Urothelium cell line (cell line): ENCODE data around the gene NAE1.

Experiments used
- DNase-seq: peaks from one replicate; pipeline ENCODE4 v3.0.0; 2011; ENCODE audit warnings: low spot score, mixed read lengths
- FAIRE-seq: peaks from 2 replicates; lab custom pipeline; 2011; peaks lifted over from hg19 to GRCh38; lab: Jason Lieb, UNC

The NAE1 gene

DNA sequence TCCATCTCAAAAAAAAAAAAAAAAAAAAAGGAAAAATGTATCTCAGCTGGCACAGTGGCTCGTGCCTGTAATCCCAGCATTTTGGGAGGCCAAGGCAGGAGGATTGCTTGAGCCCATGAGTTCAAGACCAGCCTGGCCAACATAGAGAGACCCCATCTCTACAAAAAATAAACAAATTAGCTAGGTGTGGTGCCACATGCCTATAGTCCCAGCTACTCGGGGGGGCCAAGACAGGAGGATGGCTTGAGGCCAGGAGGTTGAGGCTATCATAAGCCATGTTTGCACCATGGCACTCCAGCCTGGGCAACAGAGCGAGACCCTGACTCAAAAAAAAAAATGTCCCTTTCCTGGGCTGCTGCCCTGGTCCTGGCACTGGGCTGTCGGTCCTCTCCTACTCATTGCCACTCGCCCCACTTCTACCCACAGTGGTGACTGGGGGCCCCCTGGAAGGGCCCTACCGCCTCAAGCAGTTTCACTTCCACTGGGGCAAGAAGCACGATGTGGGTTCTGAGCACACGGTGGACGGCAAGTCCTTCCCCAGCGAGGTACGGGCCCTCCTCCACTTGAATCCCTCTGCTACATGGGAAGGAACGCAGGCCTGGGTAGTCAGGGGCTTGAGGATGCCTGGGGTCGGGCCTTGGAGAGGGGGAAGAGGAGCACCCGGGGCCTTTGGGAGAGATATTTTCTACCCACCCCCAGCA lies 19.5 kb upstream of the NAE1 start:
- no peak for FAIRE-seq
- no peak for DNase-seq

DNA sequence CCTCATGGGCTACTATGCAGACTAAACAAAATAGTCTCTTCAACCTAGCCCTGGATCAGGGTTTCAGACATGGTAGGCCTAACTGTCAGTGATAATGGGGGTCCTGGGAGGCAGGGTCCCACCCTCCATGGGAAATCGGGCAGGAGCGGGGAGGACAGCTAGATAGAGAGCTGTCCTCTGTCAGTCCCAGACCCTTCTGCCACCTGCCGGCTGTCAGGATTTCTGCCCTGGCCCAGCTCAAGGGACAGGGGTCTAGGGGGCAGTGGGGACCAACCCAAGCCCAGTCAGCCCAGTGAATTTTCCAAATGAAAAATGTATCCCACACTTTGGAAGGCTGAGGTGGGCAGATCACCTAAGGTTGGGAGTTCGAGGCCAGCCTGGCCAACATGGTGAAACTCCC lies 18.8 kb upstream of the NAE1 start:
- FAIRE-seq (no peak), DNase-seq (no peak)

DNA sequence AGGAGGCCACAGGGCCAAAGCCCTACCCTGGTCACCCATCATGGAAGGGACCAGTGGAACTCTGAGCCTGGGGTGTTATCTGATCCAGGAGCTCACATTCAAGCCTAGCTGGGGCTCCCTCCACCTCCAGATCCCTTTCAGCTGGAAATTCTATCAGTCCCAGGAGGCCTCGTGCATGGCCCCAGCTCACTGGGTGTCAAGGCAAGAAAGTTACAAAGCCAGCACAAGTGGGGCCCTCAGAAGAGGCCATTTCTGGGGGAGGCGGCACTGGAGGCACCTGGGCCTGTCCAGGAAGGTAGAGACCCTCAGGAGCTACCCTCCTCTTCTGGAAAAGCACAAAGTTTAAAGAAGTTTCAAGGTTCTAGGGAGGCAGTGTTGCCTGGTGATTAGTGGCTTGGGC lies 18.2 kb upstream of the NAE1 start:
- DNase-seq (no peak), FAIRE-seq (no peak)

DNA sequence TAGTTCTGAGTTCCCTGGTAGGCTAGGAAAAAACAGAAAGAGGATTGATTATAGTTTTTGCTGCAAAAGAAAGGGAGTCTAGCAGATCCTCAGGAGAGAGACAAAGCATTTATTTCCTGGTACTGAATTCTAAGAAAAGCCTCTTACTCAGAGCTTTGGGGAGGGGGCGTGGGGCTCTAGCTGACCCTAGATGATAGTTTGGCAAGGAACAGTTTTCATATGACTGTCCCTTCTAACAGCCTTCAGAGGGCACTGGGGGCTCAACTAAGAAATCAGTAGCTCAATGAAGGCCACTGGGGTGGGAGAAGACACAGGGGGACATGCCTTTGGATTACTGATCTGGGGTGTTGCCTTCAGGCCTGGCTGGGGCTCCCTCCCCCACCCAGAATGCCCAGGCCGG lies 17.4 kb upstream of the NAE1 start:
- DNase-seq (no peak), FAIRE-seq (no peak)

DNA sequence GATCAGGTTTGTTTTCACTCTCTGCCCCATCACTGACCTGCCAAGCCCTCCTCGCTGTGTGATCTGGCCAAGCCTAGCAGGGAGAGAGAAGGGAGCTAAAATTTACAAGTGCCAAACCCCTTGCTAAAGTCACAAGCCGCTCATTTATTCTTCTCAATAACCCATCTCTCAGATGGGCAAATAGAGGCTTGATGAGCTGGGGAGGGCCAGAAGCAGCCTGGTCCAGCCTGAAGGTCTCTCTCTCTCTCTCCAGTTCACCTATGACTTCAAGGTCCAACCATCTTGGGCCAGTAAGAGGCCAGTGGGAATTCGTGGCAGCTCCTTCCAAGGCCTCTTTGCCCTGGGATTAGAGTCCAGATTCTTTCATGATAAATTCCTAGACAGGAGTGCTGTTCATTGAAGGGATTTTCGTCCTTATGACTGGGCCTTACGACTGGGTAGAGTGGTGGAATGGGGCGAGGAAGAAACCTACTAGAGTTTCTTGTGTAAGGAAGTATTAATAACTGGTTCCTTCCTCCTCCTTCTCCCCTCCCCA lies 16.8 kb upstream of the NAE1 start:
- no peak for FAIRE-seq

DNA sequence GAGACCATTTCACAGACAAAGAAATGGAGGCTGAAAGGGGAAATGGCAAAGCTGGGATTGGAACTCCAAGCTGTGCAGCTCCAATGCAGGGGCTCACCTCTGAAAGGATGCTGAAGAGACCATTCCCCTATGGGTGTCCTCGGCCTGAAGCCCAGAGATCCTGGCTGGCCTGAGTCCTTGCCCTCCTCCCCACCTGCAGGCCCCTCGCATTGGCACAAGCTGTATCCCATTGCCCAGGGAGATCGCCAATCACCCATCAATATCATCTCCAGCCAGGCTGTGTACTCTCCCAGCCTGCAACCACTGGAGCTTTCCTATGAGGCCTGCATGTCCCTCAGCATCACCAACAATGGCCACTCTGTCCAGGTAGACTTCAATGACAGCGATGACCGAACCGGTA lies 16.1 kb upstream of the NAE1 start:
- DNase-seq, result no peak
- FAIRE-seq, result no peak

More for the DNA sequence above, 16.8 kb upstream of the NAE1 start:
- no peak for DNase-seq

DNA sequence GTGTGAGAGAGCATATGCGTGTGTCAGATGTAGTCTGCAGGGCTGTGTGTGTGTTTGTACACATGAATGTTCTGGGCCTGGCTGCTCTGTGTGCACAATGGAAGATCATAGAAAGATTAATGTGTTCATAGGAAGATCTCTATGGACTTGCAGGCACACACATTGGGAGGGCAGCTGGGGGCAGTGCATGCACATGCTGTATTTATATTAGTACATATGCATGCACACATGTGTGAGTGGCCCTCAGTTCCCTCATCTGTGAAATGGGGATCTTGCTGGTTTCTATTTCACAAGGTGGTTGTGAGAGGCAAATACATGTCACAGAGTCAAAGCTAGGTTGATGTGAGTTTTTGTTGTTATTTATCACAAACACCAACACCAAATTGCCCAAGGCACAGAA lies 15.5 kb upstream of the NAE1 start:
- no peak for FAIRE-seq
- no peak for DNase-seq

DNA sequence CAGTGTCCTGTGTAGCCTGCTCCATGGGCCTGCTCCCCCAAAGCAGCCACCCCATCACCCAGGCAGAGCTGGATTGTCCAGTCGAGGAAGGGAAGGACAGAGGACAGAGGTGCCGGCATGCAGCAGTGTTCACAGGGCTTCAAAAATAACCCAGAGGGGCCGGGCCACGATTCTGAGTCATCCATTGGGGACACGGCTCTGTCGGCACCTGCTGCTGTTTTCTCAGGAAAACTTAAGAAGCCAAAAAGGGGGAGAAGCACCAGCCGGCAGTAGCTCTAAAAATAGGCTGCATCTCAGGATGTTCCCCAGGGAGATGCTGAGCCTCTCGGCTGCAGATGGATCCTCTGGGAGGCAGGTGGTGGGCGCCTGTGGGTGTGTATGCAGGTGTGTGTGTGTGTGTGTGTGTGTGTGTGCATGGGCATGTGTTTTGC lies 15.0 kb upstream of the NAE1 start:
- no peak for FAIRE-seq
- DNase-seq, result peak; percentile 48

DNA sequence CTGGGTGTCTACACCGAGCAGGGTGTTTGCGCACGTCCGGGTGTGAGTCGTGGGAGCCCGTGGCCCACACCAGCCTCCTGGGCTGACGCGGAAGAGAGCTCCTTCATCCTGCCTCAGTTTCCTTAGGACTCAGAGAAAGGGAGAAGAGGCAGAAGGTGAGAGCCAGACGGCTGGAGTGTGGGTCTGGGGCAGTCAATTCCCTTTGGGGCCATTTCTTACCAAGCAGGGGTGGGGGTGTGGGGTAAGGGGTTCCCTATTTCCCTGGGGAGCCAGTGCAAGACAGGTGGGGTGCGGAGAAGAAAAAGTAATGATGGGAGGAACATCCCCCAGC lies 14.3 kb upstream of the NAE1 start:
- no peak for FAIRE-seq

DNA sequence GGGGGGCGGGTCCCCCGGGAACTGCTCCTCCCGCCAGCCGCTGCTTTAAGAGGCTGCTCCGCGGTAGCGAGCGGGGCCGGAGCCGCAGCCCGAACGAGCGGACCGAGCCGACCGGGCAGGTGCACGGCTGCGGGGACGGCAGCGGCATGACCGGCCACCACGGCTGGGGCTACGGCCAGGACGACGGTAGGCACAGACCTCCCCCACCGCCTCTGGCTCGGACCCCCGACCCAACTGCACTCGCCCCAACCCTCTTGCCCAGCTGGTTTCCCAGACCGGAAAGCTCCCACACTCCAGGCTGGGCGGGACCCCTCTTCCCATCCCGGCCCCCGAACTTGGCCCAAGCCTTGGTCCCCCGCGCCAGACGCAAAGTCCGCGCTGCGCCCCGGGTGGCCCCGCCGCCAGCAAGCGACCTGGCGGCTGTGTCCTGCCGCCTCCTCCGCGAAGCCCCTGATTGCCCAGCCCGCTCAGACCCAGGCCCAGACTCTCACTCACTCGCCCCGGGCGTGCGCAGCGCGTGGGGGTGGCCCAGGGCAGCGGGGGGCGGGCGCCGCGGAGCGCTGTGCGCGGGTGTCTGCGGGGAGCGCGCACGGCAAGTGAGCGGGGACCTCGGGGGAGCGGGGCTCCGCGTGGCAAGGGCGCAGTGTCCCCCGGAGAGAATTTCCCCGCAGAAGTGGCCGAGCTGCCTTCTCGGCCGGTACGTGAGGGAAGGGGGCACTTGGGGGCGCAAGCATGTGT lies 13.7 kb upstream of the NAE1 start, which contains the start of gene CA7:
TSS of gene CA7 (plus strand) at position 73 of the 738 bp plus-strand sequence. CDS start at position 147, 74 bp downstream.
- FAIRE-seq (no peak), DNase-seq (no peak)

More for the DNA sequence above, 14.3 kb upstream of the NAE1 start:
- no peak for DNase-seq

DNA sequence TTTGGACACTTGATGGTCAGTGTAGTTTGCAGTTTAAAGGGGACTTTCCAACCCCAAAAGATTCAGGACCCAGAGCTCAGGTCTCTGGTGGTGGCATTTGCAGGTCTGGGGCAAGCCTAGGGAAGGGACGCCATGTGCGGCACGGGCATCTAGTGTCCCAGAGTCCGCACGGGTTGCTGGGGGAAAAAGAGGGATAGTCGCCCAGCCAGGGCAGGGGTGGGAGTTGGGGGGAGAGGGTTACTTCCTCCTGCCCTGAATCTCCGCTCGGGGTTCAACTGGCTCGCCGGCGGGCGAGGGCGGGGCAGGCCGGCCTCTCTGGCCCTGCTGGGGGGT lies 13.2 kb upstream of the NAE1 start:
- DNase-seq, result no peak
- no peak for FAIRE-seq

DNA sequence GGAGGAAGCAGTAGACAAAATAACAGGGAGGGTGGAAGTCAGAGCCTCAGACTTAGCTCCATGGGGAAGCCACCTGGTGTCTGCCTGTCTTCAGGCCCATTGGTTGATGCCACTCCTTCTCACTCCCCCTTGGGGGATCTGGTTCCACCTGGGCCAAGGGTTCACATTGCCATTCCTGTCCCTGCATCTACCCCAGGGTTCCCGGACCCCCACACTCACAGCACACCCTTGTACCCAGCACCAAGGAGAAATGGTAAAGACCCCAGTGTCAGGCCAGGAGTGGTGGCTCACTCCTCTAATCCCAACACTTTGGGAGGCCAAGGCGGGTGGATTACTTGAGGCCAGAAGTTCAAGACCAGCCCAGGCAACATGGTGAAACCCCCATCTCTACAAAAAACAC lies 12.4 kb upstream of the NAE1 start:
- FAIRE-seq (no peak), DNase-seq (no peak)

DNA sequence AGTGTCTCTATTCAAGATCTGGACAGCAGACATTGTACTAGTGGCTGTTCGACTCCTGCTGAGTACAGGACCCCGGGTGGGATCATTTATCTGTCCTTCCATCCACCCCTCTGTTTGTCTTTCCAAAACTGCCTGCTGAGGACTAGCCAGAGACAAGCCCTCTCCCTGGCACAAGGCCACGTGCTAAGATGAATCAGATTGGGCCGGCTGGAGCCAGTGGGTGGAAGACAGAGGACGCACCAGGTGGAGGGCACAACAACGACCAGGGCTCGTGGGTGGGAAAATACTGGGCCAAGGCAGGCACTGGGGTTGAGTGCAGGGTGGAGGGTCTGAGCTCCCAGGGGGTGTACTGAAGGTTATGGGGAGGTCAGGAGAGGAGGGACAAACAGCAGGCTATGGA lies 12.0 kb upstream of the NAE1 start:
- DNase-seq (peak; percentile 41), FAIRE-seq (no peak)

DNA sequence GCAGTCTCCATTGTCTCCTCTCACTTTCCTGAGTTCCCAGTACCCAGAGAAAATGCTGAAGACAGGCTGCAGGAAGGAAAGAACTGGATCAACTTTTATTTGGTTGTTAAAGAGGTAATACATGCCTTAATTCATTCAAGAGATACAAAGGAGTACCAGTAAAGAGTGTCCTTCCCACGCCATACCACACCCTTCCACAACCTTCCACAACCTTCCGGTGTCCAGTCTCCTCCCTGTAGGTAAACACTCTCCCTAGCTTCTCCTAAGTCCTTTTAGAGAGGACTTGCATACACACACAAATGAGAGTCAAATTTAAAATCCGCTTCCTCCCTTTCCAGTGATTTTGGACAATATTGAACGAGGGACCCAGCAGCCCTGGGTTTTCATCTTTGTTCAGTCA lies 10.6 kb upstream of the NAE1 start:
- DNase-seq (no peak), FAIRE-seq (no peak)

DNA sequence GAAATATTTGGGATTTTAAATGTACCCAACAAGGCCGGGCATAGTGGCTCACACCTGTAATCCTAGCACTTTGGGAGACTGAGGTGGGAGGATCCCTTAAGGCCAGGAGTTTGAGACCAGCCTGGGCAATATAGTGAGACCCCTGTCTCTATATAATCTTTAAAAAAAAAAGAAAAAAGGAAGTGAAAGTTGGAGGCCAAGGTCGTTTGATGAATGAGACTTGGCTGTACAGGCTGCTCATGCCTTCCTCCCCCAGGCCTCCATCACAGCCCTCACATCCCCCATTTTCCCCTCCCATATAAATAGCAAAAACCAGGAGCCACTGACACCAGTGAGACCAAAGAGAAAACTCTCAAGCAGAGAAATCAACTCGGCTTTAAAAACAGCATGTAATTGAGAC lies 10.1 kb upstream of the NAE1 start:
- no peak for FAIRE-seq
- no peak for DNase-seq

DNA sequence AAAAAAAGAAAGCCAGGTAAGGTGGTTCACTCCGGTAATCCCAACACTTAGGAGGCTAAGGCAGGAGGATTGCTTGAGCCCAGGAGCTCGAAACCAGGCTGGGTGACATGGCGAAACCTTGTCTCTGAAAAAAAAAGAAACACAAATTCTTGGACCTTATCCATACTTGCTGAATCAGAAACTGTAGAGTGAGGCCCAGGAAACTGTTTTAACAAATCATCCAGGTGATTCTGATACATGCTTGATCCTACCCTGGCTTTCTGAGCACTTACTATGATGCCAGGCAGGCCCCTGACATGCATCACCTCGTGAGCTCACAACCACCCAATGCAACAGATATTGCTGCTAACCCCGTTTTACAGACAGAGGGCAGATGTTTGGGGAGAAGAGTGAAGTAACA lies 4.0 kb upstream of the NAE1 start:
- FAIRE-seq, result no peak
- no peak for DNase-seq

DNA sequence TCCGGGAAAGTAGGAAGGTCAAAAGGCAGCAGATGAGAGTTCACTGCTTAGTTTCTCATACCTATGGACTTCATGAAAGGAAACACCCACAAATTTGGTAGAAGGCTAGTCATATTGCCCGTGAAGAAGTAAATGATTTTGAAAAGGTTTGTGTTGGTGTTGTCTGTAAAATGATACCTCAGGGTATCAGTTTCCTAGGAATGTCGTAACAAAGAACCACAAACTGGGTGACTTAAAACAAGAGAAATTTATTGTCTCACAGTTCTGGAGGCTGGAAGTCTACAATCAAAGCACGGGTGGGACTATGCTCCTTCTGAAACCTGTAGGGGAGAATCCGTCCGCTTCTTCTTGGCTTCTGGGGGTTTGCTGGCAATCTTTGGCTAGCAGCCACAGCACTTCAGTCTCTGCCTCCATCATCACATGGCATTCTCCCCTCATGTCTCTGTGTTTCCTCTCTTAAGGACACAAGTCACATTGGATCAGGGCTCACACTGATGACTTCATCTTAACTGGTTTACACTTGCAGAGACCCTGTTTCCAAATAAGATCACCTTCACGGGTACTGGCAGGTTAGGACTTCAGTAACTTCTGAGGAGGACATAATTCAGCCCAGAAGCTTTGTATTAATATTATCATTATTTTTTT lies 2.0 kb upstream of the NAE1 start:
- FAIRE-seq, result no peak
- no peak for DNase-seq

DNA sequence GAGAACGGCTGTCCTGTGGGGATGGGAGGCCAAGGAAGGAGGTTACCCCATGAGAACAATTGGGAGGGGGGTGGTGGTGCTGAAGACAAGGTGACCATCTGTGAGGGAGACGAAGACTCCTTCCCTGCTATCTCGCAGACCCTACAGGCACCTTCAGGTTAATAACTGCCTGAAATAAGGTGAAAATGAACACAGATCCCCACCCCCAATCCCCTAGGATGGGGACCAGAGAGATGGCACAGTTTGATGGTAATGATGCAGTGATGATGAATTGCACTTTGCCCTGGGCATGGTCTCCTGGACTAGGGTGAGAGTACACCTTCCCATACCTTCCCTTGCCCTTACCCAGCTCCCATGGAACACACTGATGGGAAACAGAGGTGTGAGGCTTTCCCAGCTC lies 1.4 kb upstream of the NAE1 start:
- FAIRE-seq (peak; percentile 9), DNase-seq (no peak)

DNA sequence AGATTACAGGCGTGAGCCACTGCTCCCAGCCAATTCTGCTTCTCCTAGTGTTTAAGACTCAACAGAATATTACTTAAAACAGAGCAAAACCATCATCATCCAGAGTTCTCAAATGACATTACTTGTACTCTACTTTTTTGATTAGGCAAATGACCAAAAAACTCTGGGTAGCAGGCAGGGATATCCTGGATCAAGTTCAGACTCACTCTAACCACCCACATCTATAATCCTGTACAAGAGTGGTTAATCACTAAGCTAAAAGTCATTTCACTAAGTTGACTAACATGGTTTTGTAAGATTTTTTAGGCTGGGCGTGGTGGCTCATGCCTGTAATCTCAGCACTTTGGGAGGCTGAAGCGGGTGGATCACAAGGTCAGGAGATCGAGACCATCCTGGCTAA lies 6.8 kb downstream of the NAE1 start:
- no peak for DNase-seq
- FAIRE-seq, result no peak

DNA sequence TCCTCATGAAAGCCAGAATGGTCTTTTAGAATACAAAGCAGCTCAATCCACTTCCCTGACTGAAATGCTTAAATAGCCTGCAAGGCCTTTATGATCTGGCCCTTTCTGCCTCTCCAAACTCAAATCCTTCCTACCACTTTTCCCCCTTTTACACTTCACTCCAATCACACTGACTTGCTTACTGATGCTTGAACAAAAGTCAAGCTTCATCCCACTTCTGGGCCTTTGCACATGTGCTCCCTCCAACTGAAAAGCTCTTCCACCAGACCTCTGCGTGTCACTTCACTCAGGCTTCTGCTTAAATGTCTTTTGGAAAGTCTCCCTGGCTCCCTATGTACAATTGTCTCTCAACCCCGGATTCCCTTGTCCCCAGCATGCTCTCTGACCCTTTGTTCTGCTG lies 16.0 kb downstream of the NAE1 start:
- DNase-seq (no peak), FAIRE-seq (no peak)

DNA sequence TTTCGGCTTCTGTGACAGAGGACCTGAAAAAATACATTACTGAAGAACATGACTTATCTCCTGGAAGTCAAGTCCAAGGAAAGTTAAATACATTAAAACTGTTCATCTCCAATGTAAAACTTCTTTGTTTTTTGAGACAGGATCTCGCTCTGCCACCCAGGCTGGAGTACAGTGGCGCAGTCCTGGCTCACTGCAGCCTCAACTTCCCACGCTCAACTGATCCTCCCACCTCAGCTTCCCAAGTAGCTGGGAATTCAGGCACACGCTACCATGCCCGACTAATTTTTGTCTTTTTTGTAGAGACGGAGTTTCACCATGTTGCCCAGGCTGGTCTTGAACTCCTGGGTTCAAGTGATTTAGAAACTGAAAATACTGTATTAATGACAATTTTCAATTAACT lies 19.7 kb downstream of the NAE1 start:
- FAIRE-seq (no peak), DNase-seq (no peak)

DNA sequence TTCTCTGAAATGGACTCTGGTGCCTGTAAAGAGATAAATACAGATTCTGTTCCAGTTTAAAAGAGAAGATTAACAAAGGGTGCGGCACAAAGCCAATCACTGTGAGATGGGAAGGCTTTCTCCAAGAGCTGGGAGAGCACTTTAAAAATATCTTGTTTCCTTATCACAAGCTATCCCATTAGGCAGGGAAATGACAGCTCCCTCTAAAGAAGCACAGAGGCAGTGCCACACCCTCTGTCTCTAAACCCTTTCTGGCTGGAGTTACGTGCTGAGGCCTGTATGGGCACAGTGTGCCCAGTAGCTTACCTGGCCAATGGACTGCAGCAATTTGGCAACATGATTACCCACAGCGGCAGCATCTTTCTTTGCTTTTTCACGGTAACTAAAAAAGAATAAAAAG lies 20.4 kb downstream of the NAE1 start:
- FAIRE-seq (no peak), DNase-seq (no peak)
